A549 treated with CpdA at 1 μM for 4 hours (cell line): ENCODE measurements around the gene ZNF426. TPM values are rescaled to one million over a fixed set of nuclear protein-coding genes. Genes with fewer than 3 reads are reported as not detected.

ENCODE experiments used
- total RNA-seq: library from RNA; stranded (reverse); fragments of 200-300 nt; extraction: Qiagen RNA extraction; gene quantifications from 5 replicates; pipeline ENCODE4 v1.2.3, GENCODE V29; 2022; ENCODE audit warnings: low read depth

The ZNF426 gene
- total RNA-seq = 0.66 to 1.0 TPM (median 0.91 TPM) in 5 replicates

GRCh38 chr19:9538183-9539058 is at the start of gene ZNF426:
Gene ZNF426 (minus strand): TSS chr19:9538645. CDS start chr19:9536232, 2,413 bp downstream.

GRCh38 chr19:9584073-9584833 is 45.8 kb upstream of the ZNF426 start, which contains the start of gene ZNF121:
Gene ZNF121 (minus strand): TSS chr19:9584504. CDS start chr19:9568097, 16,407 bp downstream.

GRCh38 chr19:9498183-9498902 is 40.1 kb downstream of the ZNF426 start, which contains the start of gene ZNF560:
Gene ZNF560 (minus strand): TSS chr19:9498616. CDS start chr19:9475313, 23,303 bp downstream.

Other genes with a start within 250 kb of the ZNF426 start
- gene ZNF699, start 228.8 kb downstream of the ZNF426 start, total RNA-seq = 0.36 to 1.7 TPM (median 0.87 TPM) in 5 replicates
- gene ZNF559, start 214.5 kb downstream of the ZNF426 start, total RNA-seq = 5.3 to 7.8 TPM (median 5.7 TPM) in 5 replicates
- gene ZNF177, start 175.6 kb downstream of the ZNF426 start, total RNA-seq = 0.36 to 1.1 TPM (median 0.92 TPM) in 5 replicates
- gene ZNF266, start 103.1 kb downstream of the ZNF426 start, total RNA-seq = 3.3 to 4.9 TPM (median 4.0 TPM) in 5 replicates
- gene ZNF560, start 40.0 kb downstream of the ZNF426 start, total RNA-seq = not detected in 5 replicates
- gene ZNF121, start 45.9 kb upstream of the ZNF426 start, total RNA-seq = 2.9 to 4.9 TPM (median 3.1 TPM) in 5 replicates
- gene ZNF561, start 82.6 kb upstream of the ZNF426 start, total RNA-seq = 8.6 to 17.5 TPM (median 9.4 TPM) in 5 replicates
- gene ZNF562, start 136.5 kb upstream of the ZNF426 start, total RNA-seq = 6.4 to 8.2 TPM (median 6.5 TPM) in 5 replicates
- 0.35 to 2.2 TPM (median 1.4 TPM) in 5 replicates for gene ZNF846, start 230.1 kb upstream of the ZNF426 start, total RNA-seq